ENCODE data around the gene LRRC9. TPM values are rescaled to one million over a fixed set of nuclear protein-coding genes. Genes with fewer than 3 reads are reported as not detected.

LRRC9 gene
- total and polyA plus RNA-seq, 10 of the 15 experiments (the other 5 are each of a cell fraction or from before 2014, with no cell fraction given) = not detected

- TF ChIP-seq NKRF (conservative IDR thresholded peaks at IDR 0.05) = no peak
Measured at GRCh38 chr14:59912443-59912842, 7.5 kb upstream of the LRRC9 start (continued).

GRCh38 chr14:59913187-59913586 is 6.8 kb upstream of the LRRC9 start:
- BruUV-seq (replicated peaks) = no TSS peak
- no peak overlapping the region for H3K9ac ChIP-seq (ENCODE audit: control insufficient read depth, insufficient read depth, low read length)
- 0% methylated on average over 1 of the region's 1 CpG for WGBS (ENCODE audit: insufficient coverage, insufficient replicate concordance, low lambda C conversion rate, missing lambda C conversion rate)
- DNase-seq (ENCODE audit: low read depth, low spot score) (no peak), FAIRE-seq (no peak), ATAC-seq (no peak)
- ChIA-PET CTCF (no interaction called here), RAD21 (ENCODE audit: unreplicated experiment) (no interaction called here), SMC1A (ENCODE audit: uncharacterized antibody, unreplicated experiment) (no interaction called here), POLR2A (no interaction called here)
- H3K4me1 ChIP-seq (ENCODE audit: control insufficient read depth, insufficient read depth, low read length) = no peaks in the 10 kb centered on the region
- intact Hi-C loops (cut with micrococcal nuclease; ENCODE audit: unreplicated experiment) (no loop called here), in situ Hi-C loops (cut with MboI) (no loop called here)
- no peak overlapping the region for H3K27ac ChIP-seq (ENCODE audit: control insufficient read depth, insufficient read depth)
- H4K20me1 ChIP-seq (ENCODE audit: control insufficient read depth, insufficient read depth) = no peaks in the 10 kb centered on the region
- H3K27me3 ChIP-seq (replicated peaks in 1 of 2; ENCODE audit: control insufficient read depth in 2 of 2, insufficient read depth in 2 of 2, low read length in 1 of 2) = no peaks in the 10 kb centered on the region
- TF ChIP-seq POLR2AphosphoS5 (IDR thresholded peaks at IDR 0.05; ENCODE audit: low read length) (no peak), EGR1 (IDR thresholded peaks at IDR 0.05; ENCODE audit: borderline replicate concordance in 1 of 2, low read depth in 2 of 2, low read length in 2 of 2) (no peak), SMC3 (IDR thresholded peaks at IDR 0.05; ENCODE audit: borderline replicate concordance, low read length) (no peak), PBX3 (IDR thresholded peaks at IDR 0.05; ENCODE audit: insufficient replicate concordance, low read depth, low read length) (no peak), MAX (IDR thresholded peaks at IDR 0.05; ENCODE audit: low read depth, low read length) (no peak)
- H2AFZ ChIP-seq (ENCODE audit: control insufficient read depth, low read depth, low read length) = no peak overlapping the region
- H3K4me3 ChIP-seq = no peak overlapping the region
- no peak overlapping the region for H3K4me2 ChIP-seq (ENCODE audit: control insufficient read depth, insufficient read depth)
- no peaks in the 10 kb centered on the region for H3K9me3 ChIP-seq (replicated peaks; ENCODE audit: control insufficient read depth, insufficient read depth, low read length)
- no peaks in the 10 kb centered on the region for H3K36me3 ChIP-seq (ENCODE audit: control insufficient read depth in 2 of 2, insufficient read depth in 2 of 2, low read length in 1 of 2)
- no peaks in the 10 kb centered on the region for H3K79me2 ChIP-seq (ENCODE audit: control insufficient read depth, insufficient read depth, low read length)
